GM23338 (cell line): ENCODE measurements around the gene TTBK2.

Experiments
- CREB1 ChIP-seq: fragments of 250-450 bp; sonication (Bioruptor Pico); IDR thresholded peaks from 2 replicates; pipeline ENCODE4 v1.5.0; 2020; ENCODE audit warnings: low read depth, mild to moderate bottlenecking, moderate library complexity
- CTCF ChIP-seq, 2 experiments: fragments of 200-600 bp in 1 of 2; sonication (generic) in 1 of 2; conservative IDR thresholded peaks; 2 replicates each; pipeline versions ENCODE4 v1.5.1 to v1.6.1; 2016 to 2017; ENCODE audit warnings: antibody characterized with exemption in 2 of 2, low read depth in 2 of 2, mild to moderate bottlenecking in 2 of 2, moderate library complexity in 1 of 2
- ETS1 ChIP-seq: IDR thresholded peaks from 2 replicates; pipeline ENCODE4 v1.6.1; 2016; ENCODE audit warnings: antibody characterized with exemption
- EZH2 ChIP-seq: fragments of 200-600 bp; sonication (generic); IDR thresholded peaks from one replicate; pipeline ENCODE4 v1.8.0; 2017; ENCODE audit warnings: antibody characterized with exemption, mild to moderate bottlenecking, low read depth; ENCODE audit not compliant: unreplicated experiment
- EZH2phosphoT487 ChIP-seq: fragments of 200-600 bp; sonication (generic); IDR thresholded peaks from one replicate; pipeline ENCODE4 v1.8.1; 2018; ENCODE audit warnings: antibody characterized with exemption; ENCODE audit not compliant: unreplicated experiment
- JUNB ChIP-seq: IDR thresholded peaks from one replicate; pipeline ENCODE4 v1.6.1; 2016; ENCODE audit warnings: antibody characterized with exemption; ENCODE audit not compliant: unreplicated experiment
- NANOG ChIP-seq: IDR thresholded peaks from 2 replicates; pipeline ENCODE4 v1.6.1; 2016; ENCODE audit warnings: antibody characterized with exemption, borderline replicate concordance
- POLR2AphosphoS5 ChIP-seq: IDR thresholded peaks from 2 replicates; pipeline ENCODE4 v1.6.1; 2016; ENCODE audit warnings: antibody characterized with exemption, low read depth
- REST ChIP-seq: IDR thresholded peaks from one replicate; pipeline ENCODE4 v1.6.1; 2018; ENCODE audit warnings: antibody characterized with exemption; ENCODE audit not compliant: unreplicated experiment
- ZNF331 ChIP-seq: fragments of 250-450 bp; sonication (Bioruptor Pico); IDR thresholded peaks from 2 replicates; pipeline ENCODE4 v1.5.0; 2020; ENCODE audit warnings: low read depth, mild to moderate bottlenecking, moderate library complexity
- ZNF462 ChIP-seq: fragments of 250-450 bp; sonication (Bioruptor Pico); IDR thresholded peaks from 2 replicates; pipeline ENCODE4 v1.5.0; 2020; ENCODE audit warnings: mild to moderate bottlenecking, moderate library complexity

- TF ChIP-seq REST, result no peak
- TF ChIP-seq CTCF (conservative IDR thresholded peaks at IDR 0.05; ENCODE audit: low read depth in 2 of 2), result no peak
- TF ChIP-seq EZH2, result no peak
- no peak for TF ChIP-seq EZH2phosphoT487
- no peak for TF ChIP-seq ZNF462 (CRISPR knock-in tag)
- no peak for TF ChIP-seq NANOG
- TF ChIP-seq POLR2AphosphoS5, result no peak
- no peak for TF ChIP-seq ZNF331 (CRISPR knock-in tag)
- no peak for TF ChIP-seq JUNB
- TF ChIP-seq CREB1 (CRISPR knock-in tag), result no peak
- TF ChIP-seq ETS1, result no peak
Observed at GRCh38 chr15:42820811-42821210, 99.8 kb downstream of the TTBK2 start.
